HepG2 (cell line): Measurements from ENCODE around the gene S1PR5. TPM values are rescaled to one million over a fixed set of nuclear protein-coding genes. Genes with fewer than 3 reads are reported as not detected.

Experiments
- BCLAF1 ChIP-seq: fragments of 450-650 bp; IDR thresholded peaks from 2 replicates; pipeline ENCODE4 v1.6.1; 2017; ENCODE audit warnings: mild to moderate bottlenecking
- CREM ChIP-seq, 2 experiments: sonication (generic) in 1 of 2; formaldehyde crosslinking in 1 of 2; IDR thresholded peaks; 2 replicates each; pipeline versions ENCODE4 v1.4.0 to v1.6.1; 2016 to 2020; ENCODE audit warnings: antibody characterized with exemption in 1 of 2, mild to moderate bottlenecking in 1 of 2, missing genetic modification reagents in 1 of 2
- E2F1 ChIP-seq: sonication (generic); formaldehyde crosslinking; IDR thresholded peaks from 2 replicates; pipeline ENCODE4 v1.5.0; 2020; ENCODE audit warnings: missing genetic modification reagents
- GPN1 ChIP-seq: sonication (generic); formaldehyde crosslinking; IDR thresholded peaks from 2 replicates; pipeline ENCODE4 v1.5.1; 2020; ENCODE audit warnings: missing genetic modification reagents, borderline replicate concordance
- HMGXB4 ChIP-seq, 2 experiments: sonication (generic) in 1 of 2; formaldehyde crosslinking in 1 of 2; IDR thresholded peaks; 2 replicates each; pipeline versions ENCODE4 v1.4.0 to v1.6.1; 2018 to 2020; ENCODE audit warnings: missing genetic modification reagents in 2 of 2, borderline replicate concordance in 1 of 2, low read depth in 1 of 2, mild to moderate bottlenecking in 1 of 2, missing biosample characterization in 1 of 2
- HNRNPK ChIP-seq: fragments of 200-400 bp; formaldehyde crosslinking; IDR thresholded peaks from 2 replicates; pipeline ENCODE4 v1.6.1; 2018; ENCODE audit warnings: low read length, low read depth, moderate library complexity, mild to moderate bottlenecking; ENCODE audit not compliant: poor library complexity, severe bottlenecking
- HOXA7 ChIP-seq: sonication (generic); formaldehyde crosslinking; IDR thresholded peaks from 2 replicates; pipeline ENCODE4 v1.8.1; 2022; ENCODE audit warnings: mild to moderate bottlenecking, missing genetic modification reagents, moderate library complexity
- MIXL1 ChIP-seq: IDR thresholded peaks from 2 replicates; pipeline ENCODE4 v1.6.1; 2016
- NR2F2 ChIP-seq: IDR thresholded peaks from 2 replicates; pipeline ENCODE4 v1.6.1; 2012; ENCODE audit warnings: low read depth, inconsistent platforms, borderline replicate concordance
- PBX2 ChIP-seq: IDR thresholded peaks from 2 replicates; pipeline ENCODE4 v1.6.1; 2016; ENCODE audit warnings: control low read depth
- PCBP1 ChIP-seq: fragments of 200-400 bp; formaldehyde crosslinking; IDR thresholded peaks from 2 replicates; pipeline ENCODE4 v1.6.1; 2017; ENCODE audit warnings: mild to moderate bottlenecking, low read depth, low read length, borderline replicate concordance
- SYNCRIP ChIP-seq: fragments of 200-400 bp; formaldehyde crosslinking; IDR thresholded peaks from 2 replicates; pipeline ENCODE4 v1.6.1; 2018; ENCODE audit warnings: mild to moderate bottlenecking, low read depth, low read length; ENCODE audit not compliant: insufficient read depth
- TBX2 ChIP-seq: sonication (generic); formaldehyde crosslinking; IDR thresholded peaks from 2 replicates; pipeline ENCODE4 v1.5.0; 2020; ENCODE audit warnings: missing genetic modification reagents, mild to moderate bottlenecking, borderline replicate concordance
- ZBTB20 ChIP-seq: sonication (generic); formaldehyde crosslinking; IDR thresholded peaks from 2 replicates; pipeline ENCODE4 v1.8.1; 2023; ENCODE audit warnings: missing genetic modification reagents, low read depth, mild to moderate bottlenecking, borderline replicate concordance
- ZFP62 ChIP-seq: sonication (generic); formaldehyde crosslinking; IDR thresholded peaks from 2 replicates; pipeline ENCODE4 v1.4.0; 2020; ENCODE audit warnings: missing genetic modification reagents
- ZNF761 ChIP-seq: sonication (generic); formaldehyde crosslinking; conservative IDR thresholded peaks from 2 replicates; pipeline ENCODE4 v1.4.0; 2020; ENCODE audit warnings: mild to moderate bottlenecking, missing genetic modification reagents
- ZNF878 ChIP-seq: sonication (generic); formaldehyde crosslinking; IDR thresholded peaks from 2 replicates; pipeline ENCODE4 v1.8.1; 2023; ENCODE audit warnings: mild to moderate bottlenecking, missing genetic modification reagents, moderate library complexity
- ZSCAN21 ChIP-seq: sonication (generic); formaldehyde crosslinking; IDR thresholded peaks from 2 replicates; pipeline ENCODE4 v1.8.0; 2022; ENCODE audit warnings: mild to moderate bottlenecking, missing genetic modification reagents, moderate library complexity, borderline replicate concordance
- polyA plus RNA-seq, 8 experiments: library from polyadenylated mRNA; depleted of rRNA in 3 of 8; stranded (reverse) in 7 of 8; unstranded in 1 of 8; fragments of >200 nt; fragmentation: Illumina TruSeq in 4 of 8; extraction: Trizol in 4 of 8; gene quantifications; 2 replicates each; pipeline versions ENCODE4 v1.2.1 to v1.2.3, GENCODE V29; 2011 to 2016; ENCODE audit warnings: low read depth in 4 of 8, missing spikeins in 1 of 8, mixed read lengths in 1 of 8; ENCODE audit not compliant: insufficient read depth in 1 of 8
- total RNA-seq, 5 experiments: library from RNA; depleted of rRNA; stranded (reverse); fragments of >200 nt; fragmentation: Illumina TruSeq; extraction: Trizol; gene quantifications; 2 replicates each; pipeline ENCODE4 v1.2.3, GENCODE V29; 2016; ENCODE audit warnings: low read depth in 1 of 5

The S1PR5 gene
- total and polyA plus RNA-seq, 2 of the 13 experiments (the other 11 are each of a cell fraction or from before 2014, with no cell fraction given) = 0.04 TPM; not detected in 1

GRCh38 chr19:10565028-10565566, 47.9 kb upstream of the S1PR5 start (continued):
- 0 out of 4 replicates have a peak, but pooled peaks of 1 of the 2 experiments have one; percentile 9 for TF ChIP-seq HMGXB4 (CRISPR knock-in tag; IDR thresholded peaks at IDR 0.05; ENCODE audit: borderline replicate concordance in 1 of 2, low read depth in 1 of 2)
- TF ChIP-seq NR2F2 = no peak
- no peak for TF ChIP-seq TBX2 (CRISPR knock-in tag)
- TF ChIP-seq CREM (IDR thresholded peaks at IDR 0.05) = no peak
- TF ChIP-seq CREM (CRISPR knock-in tag; IDR thresholded peaks at IDR 0.05) = no peak
- no peak for TF ChIP-seq HNRNPK
- TF ChIP-seq PBX2 (CRISPR knock-in tag) = no peak
- no peak for TF ChIP-seq GPN1 (CRISPR knock-in tag)
- no peak for TF ChIP-seq SYNCRIP
- no peak for TF ChIP-seq BCLAF1
- 0 out of 2 replicates have a peak, but pooled peaks have one; percentile 4 for TF ChIP-seq PCBP1
- no peak for TF ChIP-seq ZFP62 (CRISPR knock-in tag)
- no peak for TF ChIP-seq E2F1
- TF ChIP-seq ZSCAN21 (CRISPR knock-in tag) = no peak
- TF ChIP-seq ZNF878 (CRISPR knock-in tag) = no peak
- TF ChIP-seq MIXL1 (CRISPR knock-in tag) = no peak
- no peak for TF ChIP-seq ZNF761 (CRISPR knock-in tag)
- TF ChIP-seq HOXA7 (CRISPR knock-in tag) = no peak
- no peak for TF ChIP-seq ZBTB20
